Astrocyte (in vitro differentiated cells and primary cell): ENCODE measurements around the gene ITPKA.

Source experiments
- EZH2 ChIP-seq: IDR thresholded peaks from 2 replicates; pipeline ENCODE4 v1.6.1; 2012; ENCODE audit warnings: mild to moderate bottlenecking, low read length, inconsistent platforms; ENCODE audit not compliant: insufficient read depth
- TF ChIP-seq, protein P1 (sequence below): IDR thresholded peaks from 2 replicates; pipeline ENCODE4 v1.5.1; 2011; ENCODE audit warnings: low read depth, mild to moderate bottlenecking, inconsistent platforms, low read length, moderate library complexity; ENCODE audit not compliant: insufficient read depth

DNA sequence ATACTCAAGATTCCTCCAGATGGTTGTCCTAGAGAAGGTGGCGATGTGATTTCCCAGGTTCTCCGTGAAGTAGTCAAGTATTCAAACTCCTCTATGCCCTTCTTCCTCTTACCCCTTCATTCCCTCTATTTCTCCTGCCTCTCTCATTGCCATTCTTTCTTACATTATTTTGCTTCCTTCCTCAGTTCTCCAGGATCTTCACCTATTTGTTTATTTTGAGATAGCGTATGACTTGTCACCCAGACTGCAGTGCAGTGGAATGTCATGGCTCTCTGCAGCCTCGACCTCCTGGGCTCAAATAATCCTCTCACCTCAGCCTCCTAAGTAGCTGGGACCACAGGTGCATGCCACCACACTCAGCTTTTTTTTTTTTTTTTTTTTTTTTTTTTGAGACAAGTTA is 1.8 kb upstream of the ITPKA start:
- TF ChIP-seq, protein P1, sequence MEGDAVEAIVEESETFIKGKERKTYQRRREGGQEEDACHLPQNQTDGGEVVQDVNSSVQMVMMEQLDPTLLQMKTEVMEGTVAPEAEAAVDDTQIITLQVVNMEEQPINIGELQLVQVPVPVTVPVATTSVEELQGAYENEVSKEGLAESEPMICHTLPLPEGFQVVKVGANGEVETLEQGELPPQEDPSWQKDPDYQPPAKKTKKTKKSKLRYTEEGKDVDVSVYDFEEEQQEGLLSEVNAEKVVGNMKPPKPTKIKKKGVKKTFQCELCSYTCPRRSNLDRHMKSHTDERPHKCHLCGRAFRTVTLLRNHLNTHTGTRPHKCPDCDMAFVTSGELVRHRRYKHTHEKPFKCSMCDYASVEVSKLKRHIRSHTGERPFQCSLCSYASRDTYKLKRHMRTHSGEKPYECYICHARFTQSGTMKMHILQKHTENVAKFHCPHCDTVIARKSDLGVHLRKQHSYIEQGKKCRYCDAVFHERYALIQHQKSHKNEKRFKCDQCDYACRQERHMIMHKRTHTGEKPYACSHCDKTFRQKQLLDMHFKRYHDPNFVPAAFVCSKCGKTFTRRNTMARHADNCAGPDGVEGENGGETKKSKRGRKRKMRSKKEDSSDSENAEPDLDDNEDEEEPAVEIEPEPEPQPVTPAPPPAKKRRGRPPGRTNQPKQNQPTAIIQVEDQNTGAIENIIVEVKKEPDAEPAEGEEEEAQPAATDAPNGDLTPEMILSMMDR: no peak
- TF ChIP-seq EZH2: no peak
